ENCODE results near the gene AXIN2. TPM values are rescaled to one million over a fixed set of nuclear protein-coding genes. Genes with fewer than 3 reads are reported as not detected.

Gene AXIN2
- total and polyA plus RNA-seq, 12 donors: 5.7 to 19.2 (median 11.8) TPM

DNA sequence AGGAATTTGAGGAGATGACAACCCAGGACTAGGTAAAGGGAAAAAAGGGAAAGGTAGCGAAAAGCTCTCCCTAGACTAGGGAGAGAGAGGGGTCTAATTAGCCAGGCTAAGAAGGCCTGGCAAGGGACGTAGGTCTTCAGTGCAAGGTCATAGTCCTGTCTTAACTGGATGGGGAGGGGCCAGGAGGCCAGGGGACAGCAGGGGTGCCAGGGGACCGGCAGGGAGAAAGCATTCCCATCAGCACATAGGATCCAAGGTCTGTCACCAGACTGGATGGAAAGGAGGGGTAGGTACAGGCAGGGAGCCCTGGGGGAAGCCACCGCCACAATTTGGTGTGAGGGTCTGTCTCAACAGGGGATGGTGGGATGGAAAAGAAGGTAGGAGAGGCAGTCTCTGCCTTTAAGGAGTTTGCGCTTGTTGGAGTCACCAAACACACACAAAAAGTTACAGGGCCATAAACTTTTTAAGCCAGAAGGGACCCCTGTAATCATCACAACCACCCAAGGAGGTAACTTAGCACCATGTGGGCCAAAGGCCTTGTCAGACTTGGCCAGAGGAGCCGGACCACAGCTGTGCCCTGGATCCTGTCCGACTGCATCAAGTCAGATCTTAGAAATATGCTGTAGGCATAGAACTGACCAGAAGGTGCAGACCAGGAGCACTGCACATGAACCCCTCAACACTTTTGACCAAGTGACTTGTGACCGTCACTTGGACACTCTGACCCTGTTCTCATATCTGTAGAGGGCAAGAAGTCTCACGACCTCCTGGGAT, 10.0 kb downstream of the AXIN2 start:
- TF ChIP-seq, protein P1, sequence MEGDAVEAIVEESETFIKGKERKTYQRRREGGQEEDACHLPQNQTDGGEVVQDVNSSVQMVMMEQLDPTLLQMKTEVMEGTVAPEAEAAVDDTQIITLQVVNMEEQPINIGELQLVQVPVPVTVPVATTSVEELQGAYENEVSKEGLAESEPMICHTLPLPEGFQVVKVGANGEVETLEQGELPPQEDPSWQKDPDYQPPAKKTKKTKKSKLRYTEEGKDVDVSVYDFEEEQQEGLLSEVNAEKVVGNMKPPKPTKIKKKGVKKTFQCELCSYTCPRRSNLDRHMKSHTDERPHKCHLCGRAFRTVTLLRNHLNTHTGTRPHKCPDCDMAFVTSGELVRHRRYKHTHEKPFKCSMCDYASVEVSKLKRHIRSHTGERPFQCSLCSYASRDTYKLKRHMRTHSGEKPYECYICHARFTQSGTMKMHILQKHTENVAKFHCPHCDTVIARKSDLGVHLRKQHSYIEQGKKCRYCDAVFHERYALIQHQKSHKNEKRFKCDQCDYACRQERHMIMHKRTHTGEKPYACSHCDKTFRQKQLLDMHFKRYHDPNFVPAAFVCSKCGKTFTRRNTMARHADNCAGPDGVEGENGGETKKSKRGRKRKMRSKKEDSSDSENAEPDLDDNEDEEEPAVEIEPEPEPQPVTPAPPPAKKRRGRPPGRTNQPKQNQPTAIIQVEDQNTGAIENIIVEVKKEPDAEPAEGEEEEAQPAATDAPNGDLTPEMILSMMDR (IDR thresholded peaks at IDR 0.05): no peak
- WGBS, 2 donors: 77% methylated on average over 9 of the region's 9 CpGs
- Histone ChIP-seq H3K4me3 (no peak overlapping the region), H3K27ac (peak overlapping the region in 2 of 10 donors; percentile 20 to 24), H3K27me3 (peaks cover 0 to under 1% (median 0%) of the 10 kb centered on the region in 7 donors), H3K4me1 (peaks cover 12 to 59% (median 35%) of the 10 kb centered on the region in 9 donors), H3K36me3 (peaks cover 0 to 21% (median 0%) of the 10 kb centered on the region in 9 donors), H3K9me3 (no peaks in the 10 kb centered on the region)
- intact Hi-C loops (cut with DNase I): loop anchor here in 5 of 10 donors (10.0 kb wide), 2 partner anchors 257 to 613 kb away; no protein-coding TSS in a partner anchor
- ATAC-seq (no peak), DNase-seq (no peak)

- Histone ChIP-seq H3K27me3 (no peaks in the 10 kb centered on the region), H3K4me1 (peaks cover 12 to 64% (median 42%) of the 10 kb centered on the region in 9 donors), H3K36me3 (peaks cover 0 to 21% (median 0%) of the 10 kb centered on the region in 9 donors), H3K9me3 (no peaks in the 10 kb centered on the region), H3K4me3 (no peak overlapping the region), H3K27ac (peak overlapping the region in 3 of 10 donors; percentile 17 to 41 (median 23))
- ATAC-seq (no peak), DNase-seq (no peak)
- intact Hi-C loops (cut with DNase I): loop anchor here in 5 of 10 donors (10.0 kb wide), 2 partner anchors 256 to 614 kb away; no protein-coding TSS in a partner anchor
- WGBS, 2 donors: 93 to 98% methylated on average over 4 of the region's 4 CpGs
- TF ChIP-seq, protein P1 (IDR thresholded peaks at IDR 0.05): no peak
Measured at GRCh38 chr17:65550758-65551157, 10.7 kb downstream of the AXIN2 start.

- TF ChIP-seq, protein P1 (IDR thresholded peaks at IDR 0.05): no peak
- no peak for ATAC-seq
- no peak overlapping the region for H3K4me3 ChIP-seq
- no peaks in the 10 kb centered on the region for H3K27me3 ChIP-seq
- peak overlapping the region in 2 of 10 donors; percentile 23 to 41 for H3K27ac ChIP-seq
- intact Hi-C loops (cut with DNase I): loop anchor here in 5 of 10 donors (10.0 kb wide), 2 partner anchors 255 to 615 kb away; no protein-coding TSS in a partner anchor
- peaks cover 0 to 21% (median 0%) of the 10 kb centered on the region in 9 donors for H3K36me3 ChIP-seq
- DNase-seq: no peak
- WGBS, 2 donors: 58 to 68% methylated on average over 9 of the region's 9 CpGs
- no peaks in the 10 kb centered on the region for H3K9me3 ChIP-seq
- H3K4me1 ChIP-seq: peaks cover 12 to 68% (median 48%) of the 10 kb centered on the region in 9 donors
Measured at GRCh38 chr17:65550075-65550662, 11.3 kb downstream of the AXIN2 start.

DNA sequence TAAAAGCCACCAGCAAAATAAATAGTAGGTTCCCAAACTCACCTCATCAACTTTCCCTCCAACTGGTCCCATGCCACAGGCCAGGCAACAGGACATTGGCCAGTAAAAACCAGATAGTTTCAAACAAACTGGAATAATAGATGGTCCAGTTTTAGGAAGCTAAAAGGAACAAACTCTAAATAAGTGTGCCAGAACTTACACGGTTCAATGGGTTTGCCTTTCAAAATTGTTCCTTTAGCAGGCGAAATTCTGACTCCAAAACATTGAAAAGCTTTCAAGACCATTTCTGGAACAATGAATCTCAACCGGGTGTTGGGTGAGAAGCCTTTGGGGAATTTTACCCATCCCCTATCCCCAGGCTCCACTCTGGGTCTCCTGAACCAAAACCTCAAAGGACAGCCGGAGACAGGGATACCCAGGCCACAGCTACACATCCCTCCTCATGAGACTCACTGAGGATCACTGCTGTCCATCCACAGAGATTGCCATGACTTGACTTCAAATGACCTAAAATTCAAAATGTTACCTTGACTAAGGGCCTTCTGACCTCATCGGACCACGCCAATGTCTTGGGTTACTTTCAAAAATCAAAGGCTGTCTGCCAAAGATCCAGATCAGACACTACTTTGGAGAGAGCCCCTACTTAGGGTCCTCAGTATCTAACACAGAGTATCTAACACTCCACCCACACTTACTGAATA, 13.0 kb downstream of the AXIN2 start:
- Histone ChIP-seq H3K9me3 (no peaks in the 10 kb centered on the region), H3K4me1 (peaks cover 11 to 67% (median 58%) of the 10 kb centered on the region in 9 donors), H3K4me3 (no peak overlapping the region), H3K27me3 (no peaks in the 10 kb centered on the region), H3K27ac (peak overlapping the region in 5 of 10 donors; percentile 3 to 87 (median 81)), H3K36me3 (peaks cover 0 to 21% (median 0%) of the 10 kb centered on the region in 9 donors)
- 97% methylated on average over 6 of the region's 6 CpGs for WGBS, 2 donors
- intact Hi-C loops (cut with DNase I): no loop called here
- ATAC-seq (no peak), DNase-seq (no peak)
- TF ChIP-seq, protein P1 (IDR thresholded peaks at IDR 0.05): no peak
